ENCODE data around the gene RABEP1. TPM values are rescaled to one million over a fixed set of nuclear protein-coding genes. Genes with fewer than 3 reads are reported as not detected.
"Not testable (repeated sequence)": the region's sequence is repeated elsewhere in the genome, so short reads cannot be mapped to it uniquely, and the experiment has no call there.

The RABEP1 gene, protein sequence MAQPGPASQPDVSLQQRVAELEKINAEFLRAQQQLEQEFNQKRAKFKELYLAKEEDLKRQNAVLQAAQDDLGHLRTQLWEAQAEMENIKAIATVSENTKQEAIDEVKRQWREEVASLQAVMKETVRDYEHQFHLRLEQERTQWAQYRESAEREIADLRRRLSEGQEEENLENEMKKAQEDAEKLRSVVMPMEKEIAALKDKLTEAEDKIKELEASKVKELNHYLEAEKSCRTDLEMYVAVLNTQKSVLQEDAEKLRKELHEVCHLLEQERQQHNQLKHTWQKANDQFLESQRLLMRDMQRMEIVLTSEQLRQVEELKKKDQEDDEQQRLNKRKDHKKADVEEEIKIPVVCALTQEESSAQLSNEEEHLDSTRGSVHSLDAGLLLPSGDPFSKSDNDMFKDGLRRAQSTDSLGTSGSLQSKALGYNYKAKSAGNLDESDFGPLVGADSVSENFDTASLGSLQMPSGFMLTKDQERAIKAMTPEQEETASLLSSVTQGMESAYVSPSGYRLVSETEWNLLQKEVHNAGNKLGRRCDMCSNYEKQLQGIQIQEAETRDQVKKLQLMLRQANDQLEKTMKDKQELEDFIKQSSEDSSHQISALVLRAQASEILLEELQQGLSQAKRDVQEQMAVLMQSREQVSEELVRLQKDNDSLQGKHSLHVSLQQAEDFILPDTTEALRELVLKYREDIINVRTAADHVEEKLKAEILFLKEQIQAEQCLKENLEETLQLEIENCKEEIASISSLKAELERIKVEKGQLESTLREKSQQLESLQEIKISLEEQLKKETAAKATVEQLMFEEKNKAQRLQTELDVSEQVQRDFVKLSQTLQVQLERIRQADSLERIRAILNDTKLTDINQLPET
- 33.2 and 46.9 TPM in 2 replicates for polyA plus RNA-seq (2011; rRNA removed)
- 39.3 and 57.7 TPM in 2 replicates for polyA minus RNA-seq (2011; rRNA and poly(A)+ RNA removed)

DNA sequence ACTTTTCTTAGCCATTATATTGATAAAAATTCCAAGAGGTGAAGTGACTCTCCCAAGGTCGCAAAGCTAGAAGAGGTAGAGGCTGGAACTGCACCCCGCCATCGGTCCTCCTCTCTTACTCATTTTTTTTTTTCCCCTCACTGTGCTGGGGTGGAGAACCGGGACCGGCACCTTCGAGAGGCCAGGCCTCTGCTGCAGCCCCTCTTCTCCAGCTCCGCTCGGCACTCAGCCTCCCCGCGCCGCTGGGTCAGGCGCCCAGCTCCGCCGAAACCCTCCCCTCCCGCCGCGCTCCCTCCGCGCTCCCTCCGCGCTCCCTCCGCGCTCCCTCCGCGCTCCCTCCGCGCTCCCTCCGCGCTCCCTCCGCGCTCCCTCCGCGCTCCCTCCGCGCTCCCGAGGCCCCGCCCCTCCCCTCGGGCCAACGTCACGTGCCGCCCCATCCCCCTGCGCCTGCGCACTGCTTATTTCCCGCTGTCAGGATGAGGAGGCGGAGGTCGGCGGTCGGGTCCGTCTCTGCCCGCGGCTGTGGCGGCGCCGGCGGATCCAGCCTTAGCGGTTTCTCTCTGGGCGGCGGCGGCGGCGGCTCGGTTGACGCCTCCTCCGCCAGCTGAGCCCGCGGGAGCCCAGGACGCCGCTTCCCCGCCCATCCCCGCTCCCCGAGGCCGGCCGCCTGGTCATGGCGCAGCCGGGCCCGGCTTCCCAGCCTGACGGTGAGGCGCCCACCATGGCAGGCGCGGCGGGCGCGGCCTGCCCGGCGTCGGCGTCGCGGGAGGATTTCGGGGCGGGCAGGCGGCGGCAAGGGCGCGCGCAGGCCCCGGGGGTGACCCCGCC lies at the start of gene RABEP1:
Gene RABEP1 (plus strand): TSS at position 471 of the 828 bp plus-strand sequence. CDS start 203 bp downstream, at position 674.
- DNase-seq (ENCODE audit: low read depth, low spot score), result peak; percentile 76
- TF ChIP-seq, protein P1, sequence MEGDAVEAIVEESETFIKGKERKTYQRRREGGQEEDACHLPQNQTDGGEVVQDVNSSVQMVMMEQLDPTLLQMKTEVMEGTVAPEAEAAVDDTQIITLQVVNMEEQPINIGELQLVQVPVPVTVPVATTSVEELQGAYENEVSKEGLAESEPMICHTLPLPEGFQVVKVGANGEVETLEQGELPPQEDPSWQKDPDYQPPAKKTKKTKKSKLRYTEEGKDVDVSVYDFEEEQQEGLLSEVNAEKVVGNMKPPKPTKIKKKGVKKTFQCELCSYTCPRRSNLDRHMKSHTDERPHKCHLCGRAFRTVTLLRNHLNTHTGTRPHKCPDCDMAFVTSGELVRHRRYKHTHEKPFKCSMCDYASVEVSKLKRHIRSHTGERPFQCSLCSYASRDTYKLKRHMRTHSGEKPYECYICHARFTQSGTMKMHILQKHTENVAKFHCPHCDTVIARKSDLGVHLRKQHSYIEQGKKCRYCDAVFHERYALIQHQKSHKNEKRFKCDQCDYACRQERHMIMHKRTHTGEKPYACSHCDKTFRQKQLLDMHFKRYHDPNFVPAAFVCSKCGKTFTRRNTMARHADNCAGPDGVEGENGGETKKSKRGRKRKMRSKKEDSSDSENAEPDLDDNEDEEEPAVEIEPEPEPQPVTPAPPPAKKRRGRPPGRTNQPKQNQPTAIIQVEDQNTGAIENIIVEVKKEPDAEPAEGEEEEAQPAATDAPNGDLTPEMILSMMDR (IDR thresholded peaks at IDR 0.05; ENCODE audit: low read depth, low read length), result 0 out of 2 replicates have a peak, but pooled peaks have one; percentile 15
- ChIA-PET CTCF (interaction anchor here (1.1 kb wide), 1 partner anchor 25 kb away, joined by 3 read pairs; no protein-coding TSS in a partner anchor), POLR2A (interaction anchor here (0.7 kb wide), 1 partner anchor 90 kb away, joined by 5 read pairs; no protein-coding TSS in a partner anchor)
- Histone ChIP-seq H3K27me3 (ENCODE audit: control insufficient read depth, insufficient read depth, low read length) (no peaks in the 10 kb centered on the region), H3K27ac (ENCODE audit: low read depth, low read length) (no peak within 1 kb of the TSS), H3K4me3 (ENCODE audit: low read depth, low read length) (peak within 1 kb of the TSS; percentile 78), H3K9me3 (ENCODE audit: control insufficient read depth, insufficient read depth, low read length) (no peaks in the 10 kb centered on the region)

DNA sequence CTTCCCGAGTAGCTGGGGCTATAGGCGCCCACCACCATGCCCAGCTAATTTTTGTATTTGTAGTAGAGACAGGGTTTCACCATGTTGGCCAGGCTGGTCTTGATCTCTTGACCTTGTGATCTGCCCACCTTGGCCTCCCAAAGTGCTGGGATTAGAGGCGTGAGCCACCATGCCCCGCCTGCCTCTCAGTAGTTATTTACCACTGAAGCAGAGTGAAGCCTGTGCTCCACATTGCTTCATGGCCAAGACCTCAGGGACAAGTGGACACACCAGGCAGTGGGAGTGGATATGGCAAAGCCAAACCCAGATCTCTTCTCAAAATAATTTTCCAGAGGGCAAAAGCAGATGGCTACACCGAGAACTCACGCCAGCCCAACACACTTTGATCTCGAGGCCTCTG lies 48.6 kb upstream of the RABEP1 start:
- not testable (repeated sequence) for H3K27ac ChIP-seq (ENCODE audit: low read depth, low read length); H3K4me3 ChIP-seq (ENCODE audit: low read depth, low read length); DNase-seq (ENCODE audit: low read depth, low spot score)

DNA sequence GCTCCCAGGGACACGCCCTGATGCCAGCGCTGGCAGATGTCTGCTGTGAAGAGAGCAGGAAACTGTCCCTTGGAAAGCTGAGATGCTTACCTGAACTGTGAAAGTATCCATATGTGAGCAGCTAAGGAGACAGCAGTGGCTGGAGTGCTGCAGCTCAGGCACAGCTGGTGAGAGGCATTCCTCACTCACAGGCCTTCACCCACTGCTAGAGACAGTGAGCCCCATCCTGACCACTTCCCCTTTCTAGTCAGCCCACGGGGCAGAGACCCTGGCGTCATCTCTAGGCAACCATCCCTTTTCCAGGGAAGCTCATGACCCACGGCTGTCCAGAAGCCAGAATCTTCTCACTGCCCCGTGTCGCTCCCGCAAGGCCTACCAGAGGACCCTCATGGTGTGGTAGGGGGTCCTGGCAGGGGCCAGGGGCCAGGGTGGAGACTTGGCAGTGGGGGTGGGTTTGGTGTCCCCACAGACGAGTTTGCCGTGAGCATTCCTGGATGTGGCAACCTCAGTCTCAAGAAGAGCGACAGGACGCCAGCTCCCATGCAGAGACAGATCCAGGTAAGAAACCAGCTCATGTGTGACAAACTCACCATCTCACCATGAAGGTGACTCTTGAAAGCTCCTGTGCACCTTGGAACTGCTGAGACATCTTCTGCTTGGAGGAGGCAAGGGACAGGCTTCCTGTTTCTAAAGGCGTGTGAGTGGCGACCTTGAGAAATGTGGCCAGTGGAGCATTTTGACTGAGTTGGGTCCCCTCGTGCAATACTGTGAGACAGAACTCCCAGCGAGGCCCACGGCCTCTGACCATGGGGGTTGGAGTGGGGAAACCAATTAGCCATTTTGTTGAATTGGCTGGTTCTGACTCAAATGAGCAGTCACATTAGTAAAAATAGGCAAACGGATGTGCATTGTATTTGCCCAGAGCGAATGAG lies 47.2 kb upstream of the RABEP1 start, which contains the start of gene SCIMP:
Gene SCIMP (minus strand): TSS at position 216 of the 932 bp plus-strand sequence. CDS start 105 bp downstream, at position 111.
- ChIA-PET CTCF (no interaction called here), POLR2A (no interaction called here)
- Histone ChIP-seq H3K9me3 (ENCODE audit: control insufficient read depth, insufficient read depth, low read length) (no peaks in the 10 kb centered on the region), H3K4me3 (ENCODE audit: low read depth, low read length) (no peak within 1 kb of the TSS), H3K27ac (ENCODE audit: low read depth, low read length) (no peak within 1 kb of the TSS), H3K27me3 (ENCODE audit: control insufficient read depth, insufficient read depth, low read length) (no peaks in the 10 kb centered on the region)
- DNase-seq (ENCODE audit: low read depth, low spot score), result no peak
- TF ChIP-seq, protein P1 (IDR thresholded peaks at IDR 0.05; ENCODE audit: low read depth, low read length), result no peak

More for the DNA sequence above, 48.6 kb upstream of the RABEP1 start:
- CTCF ChIA-PET; H3K9me3 ChIP-seq (ENCODE audit: control insufficient read depth, insufficient read depth, low read length); H3K27me3 ChIP-seq (ENCODE audit: control insufficient read depth, insufficient read depth, low read length); POLR2A ChIA-PET: not testable (repeated sequence)

DNA sequence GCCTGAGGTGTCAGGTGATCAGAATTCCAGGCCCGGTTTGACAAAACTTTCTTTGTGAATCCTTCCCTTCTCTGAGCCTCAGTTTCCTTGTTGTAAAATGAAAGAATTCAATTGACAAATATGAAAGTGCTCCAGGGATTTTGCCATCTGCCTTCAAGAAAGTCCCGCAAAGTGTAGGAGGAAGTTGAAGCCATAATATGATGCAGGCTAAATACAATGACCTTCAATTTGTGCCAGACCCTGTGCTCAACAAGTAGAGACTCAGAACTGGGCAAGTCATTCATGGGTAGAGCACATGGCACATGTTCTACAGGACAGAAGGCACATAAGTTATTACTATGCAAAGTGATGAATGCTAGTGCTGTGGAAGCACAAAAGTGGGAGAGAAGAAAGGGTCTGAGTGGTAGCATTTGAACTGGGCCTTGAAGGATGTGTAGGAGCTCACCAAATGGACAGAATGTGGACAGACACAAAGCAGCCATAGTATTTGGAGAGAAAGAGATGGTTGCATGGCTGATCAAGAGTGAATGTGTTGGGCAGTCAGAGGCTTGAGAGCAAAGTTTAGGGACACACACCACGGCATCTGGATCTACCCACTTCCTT lies 45.0 kb upstream of the RABEP1 start:
- Histone ChIP-seq H3K9me3 (ENCODE audit: control insufficient read depth, insufficient read depth, low read length) (no peaks in the 10 kb centered on the region), H3K27me3 (ENCODE audit: control insufficient read depth, insufficient read depth, low read length) (no peaks in the 10 kb centered on the region), H3K27ac (ENCODE audit: low read depth, low read length) (no peak overlapping the region), H3K4me3 (ENCODE audit: low read depth, low read length) (no peak overlapping the region)
- POLR2A ChIA-PET, result no interaction called here
- DNase-seq (ENCODE audit: low read depth, low spot score), result no peak
- CTCF ChIA-PET, result interaction anchor here (1.1 to 1.4 kb wide), 4 partner anchors 11 to 36 kb away, joined by 4 to 5 read pairs (median 4); no protein-coding TSS in a partner anchor
- TF ChIP-seq, protein P1 (IDR thresholded peaks at IDR 0.05; ENCODE audit: low read depth, low read length), result no peak

Data from AG04450 (cell line).